Sigmoid colon (tissue), 7 donors: ENCODE data around the gene FARP2. TPM values are rescaled to one million over a fixed set of nuclear protein-coding genes. Genes with fewer than 3 reads are reported as not detected.

Experiments used
- DNase-seq: peaks from one replicate; pipeline ENCODE4 v3.0.0-alpha.2; 2019
- H3K27ac ChIP-seq, 4 donors: fragments of 200-600 bp; sonication (generic); one replicate each; pipeline ENCODE4 v1.5.1; 2016 to 2019; ENCODE audit warnings: mild to moderate bottlenecking in 1 of 4
- H3K27me3 ChIP-seq, 3 donors: fragments of 200-600 bp; sonication (generic); one replicate each; pipeline ENCODE4 v1.5.1; 2019; ENCODE audit warnings: mild to moderate bottlenecking in 1 of 3
- H3K36me3 ChIP-seq, 4 donors: fragments of 200-600 bp; sonication (generic); one replicate each; pipeline ENCODE4 v1.5.1; 2016 to 2019
- H3K4me1 ChIP-seq, 4 donors: fragments of 200-600 bp; sonication (generic); one replicate each; pipeline ENCODE4 v1.5.1; 2017 to 2019
- H3K4me3 ChIP-seq, 4 donors: fragments of 200-600 bp; sonication (generic); one replicate each; pipeline ENCODE4 v1.5.1; 2017 to 2019; ENCODE audit warnings: mild to moderate bottlenecking in 2 of 4, moderate library complexity in 1 of 4
- H3K9me3 ChIP-seq, 4 donors: fragments of 200-600 bp in 3 of 4; sonication (generic) in 3 of 4; one replicate each; pipeline versions ENCODE4 v1.5.1 to v1.6.1; 2013 to 2019
- CTCF ChIP-seq, 4 experiments: fragments of 450-650 bp in 3 of 4; fragments of 200-600 bp in 1 of 4; IDR thresholded peaks; one replicate each; pipeline ENCODE4 v1.5.1; 2016 to 2019; ENCODE audit warnings: antibody characterized with exemption in 4 of 4, mild to moderate bottlenecking in 3 of 4, moderate library complexity in 2 of 4
- EP300 ChIP-seq, 4 donors: sonication (generic); formaldehyde crosslinking; IDR thresholded peaks; one replicate each; pipeline ENCODE4 v1.6.1; 2017; ENCODE audit warnings: antibody characterized with exemption in 4 of 4
- POLR2A ChIP-seq, 2 donors: fragments of 450-650 bp; IDR thresholded peaks; one replicate each; pipeline ENCODE4 v1.6.1; 2016; ENCODE audit warnings: antibody characterized with exemption in 2 of 2, mild to moderate bottlenecking in 2 of 2, moderate library complexity in 2 of 2
- POLR2AphosphoS5 ChIP-seq, 4 donors: sonication (generic); formaldehyde crosslinking; IDR thresholded peaks; one replicate each; pipeline ENCODE4 v1.6.1; 2017; ENCODE audit warnings: antibody characterized with exemption in 4 of 4
- WGBS, 2 donors: extraction: QIAGEN DNeasy Blood & Tissue Kit; methylation state at CpG; one replicate each; pipeline ENCODE4 v1.1.7; 2013; 5-methylcytosine and 5-hydroxymethylcytosine counted together
- intact Hi-C: fragments of 100-400 bp; cut with DNase I; formaldehyde crosslinking; loops from one replicate; pipeline ENCODE4 v1.15.1; 2023
- polyA plus RNA-seq, 3 donors: library from polyadenylated mRNA; stranded (reverse); fragments of 200-250 nt; gene quantifications; one replicate each; pipeline ENCODE4 v1.2.3, GENCODE V29; 2013
- total RNA-seq, 4 donors: library from RNA; depleted of rRNA; stranded (reverse); fragments of >200 nt; gene quantifications; one replicate each; pipeline ENCODE4 v1.1.0, GENCODE V29; 2016
- donor health status: healthy with polysubstance abuse.
- donor health status: Bipolar disorder and iron deficiency.
- donor health status: healthy.

Gene FARP2
- total and polyA plus RNA-seq, 7 donors = 19.3 to 41.6 (median 28.5) TPM

DNA sequence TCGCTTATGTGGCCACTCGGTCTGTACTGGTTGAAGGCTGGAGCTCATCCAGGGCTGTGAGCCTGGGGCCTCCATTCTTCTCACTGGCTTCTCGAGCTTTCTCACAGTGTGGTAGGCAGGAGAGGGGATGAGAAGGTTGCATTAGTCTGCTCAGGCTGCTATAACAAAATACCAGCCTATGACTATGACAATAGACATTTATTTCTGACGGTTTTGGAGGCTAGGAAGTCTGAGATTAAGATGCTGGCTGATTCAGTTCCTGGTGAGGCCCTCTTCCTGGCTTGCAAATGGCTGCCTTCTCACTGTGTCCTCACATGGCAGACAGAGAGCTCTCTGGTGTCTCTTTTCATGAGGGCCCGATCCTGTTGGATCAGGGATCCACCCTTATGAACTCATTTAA lies 158.5 kb downstream of the FARP2 start:
- H3K36me3 ChIP-seq = no peaks in the 10 kb centered on the region
- no peak for DNase-seq
- H3K4me3 ChIP-seq = no peak overlapping the region
- 77 to 83% methylated on average over 5 of the region's 5 CpGs for WGBS, 2 donors
- H3K4me1 ChIP-seq = peaks cover 0 to 6% (median 4%) of the 10 kb centered on the region in 4 donors
- no peak overlapping the region for H3K27ac ChIP-seq
- peaks cover 0 to 5% (median 0%) of the 10 kb centered on the region in 3 donors for H3K27me3 ChIP-seq
- no peaks in the 10 kb centered on the region for H3K9me3 ChIP-seq
- no peak for TF ChIP-seq CTCF (IDR thresholded peaks at IDR 0.05)
- no peak for TF ChIP-seq POLR2A (IDR thresholded peaks at IDR 0.05)
- TF ChIP-seq EP300 (IDR thresholded peaks at IDR 0.05) = no peak
- no peak for TF ChIP-seq POLR2AphosphoS5 (IDR thresholded peaks at IDR 0.05)
- intact Hi-C loops = no loop called here

- WGBS, 2 donors = 41 to 67% methylated on average over 10 of the region's 10 CpGs
- no peak for DNase-seq
- H3K27me3 ChIP-seq = peaks cover 0 to 11% (median 0%) of the 10 kb centered on the region in 3 donors
- no peaks in the 10 kb centered on the region for H3K9me3 ChIP-seq
- no peak overlapping the region for H3K4me3 ChIP-seq
- intact Hi-C loops = no loop called here
- no peak for TF ChIP-seq POLR2AphosphoS5 (IDR thresholded peaks at IDR 0.05)
- no peak for TF ChIP-seq CTCF (IDR thresholded peaks at IDR 0.05)
- TF ChIP-seq EP300 (IDR thresholded peaks at IDR 0.05) = no peak
- TF ChIP-seq POLR2A (IDR thresholded peaks at IDR 0.05) = no peak
- no peak overlapping the region for H3K27ac ChIP-seq
- H3K36me3 ChIP-seq = no peaks in the 10 kb centered on the region
- H3K4me1 ChIP-seq = no peaks in the 10 kb centered on the region
These were observed 159.1 kb downstream of the FARP2 start for GRCh38 chr2:241514986-241515737.

DNA sequence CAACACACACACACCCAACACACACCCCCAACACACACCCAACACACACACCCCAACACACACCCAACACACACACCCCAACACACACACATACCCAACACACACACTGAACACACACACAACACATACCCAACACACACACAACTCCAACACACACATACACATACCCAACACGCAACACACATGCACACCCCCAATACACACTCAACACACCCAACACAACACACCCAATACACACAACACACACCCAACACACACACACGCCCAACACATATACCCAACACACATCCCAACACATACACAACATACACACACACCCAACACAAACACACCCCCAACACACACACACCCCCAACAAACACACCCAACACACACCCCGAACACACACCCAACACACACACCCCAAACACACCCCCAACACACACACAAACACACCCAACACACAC lies 160.5 kb downstream of the FARP2 start:
- Histone ChIP-seq H3K4me3 (no peak overlapping the region), H3K9me3 (no peaks in the 10 kb centered on the region), H3K4me1 (no peaks in the 10 kb centered on the region), H3K27ac (no peak overlapping the region), H3K27me3 (peaks cover 0 to 25% (median 8%) of the 10 kb centered on the region in 3 donors), H3K36me3 (no peaks in the 10 kb centered on the region)
- TF ChIP-seq CTCF (IDR thresholded peaks at IDR 0.05) = no peak
- no peak for TF ChIP-seq POLR2A (IDR thresholded peaks at IDR 0.05)
- no peak for TF ChIP-seq EP300 (IDR thresholded peaks at IDR 0.05)
- no peak for TF ChIP-seq POLR2AphosphoS5 (IDR thresholded peaks at IDR 0.05)
- DNase-seq = no peak
- WGBS, 2 donors = 90 to 95% methylated on average over 3 of the region's 3 CpGs
- intact Hi-C loops = no loop called here

DNA sequence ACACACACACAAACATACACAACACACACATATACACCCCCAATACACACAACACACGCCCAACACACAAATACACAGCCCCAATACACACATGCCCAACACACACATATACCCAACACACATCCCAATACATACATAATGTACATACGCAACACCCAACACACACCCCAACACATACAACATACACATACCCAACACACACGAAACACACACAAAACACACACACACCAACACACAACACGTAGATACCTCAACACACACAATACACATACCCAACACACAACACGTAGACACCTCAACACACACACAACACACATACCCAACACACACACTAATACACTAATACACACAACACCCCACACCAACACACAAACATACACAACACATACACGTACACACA lies 161.2 kb downstream of the FARP2 start:
- no peaks in the 10 kb centered on the region for H3K36me3 ChIP-seq
- no peak overlapping the region for H3K27ac ChIP-seq
- 93 to 94% methylated on average over 6 of the region's 6 CpGs for WGBS, 2 donors
- no peak for TF ChIP-seq CTCF (IDR thresholded peaks at IDR 0.05)
- TF ChIP-seq POLR2AphosphoS5 (IDR thresholded peaks at IDR 0.05) = no peak
- TF ChIP-seq POLR2A (IDR thresholded peaks at IDR 0.05) = no peak
- TF ChIP-seq EP300 (IDR thresholded peaks at IDR 0.05) = no peak
- peaks cover 0 to 33% (median 14%) of the 10 kb centered on the region in 3 donors for H3K27me3 ChIP-seq
- no peaks in the 10 kb centered on the region for H3K4me1 ChIP-seq
- intact Hi-C loops = no loop called here
- no peaks in the 10 kb centered on the region for H3K9me3 ChIP-seq
- DNase-seq = no peak
- no peak overlapping the region for H3K4me3 ChIP-seq
